RKO (cell line): ENCODE data around the gene NSG1.

Experiments
- DNase-seq: peaks from one replicate; pipeline ENCODE4 v3.0.0-alpha.2; 2016; ENCODE audit warnings: low spot score

NSG1 gene

GRCh38 chr4:4396628-4397440, 9.9 kb downstream of the NSG1 start:
- DNase-seq: no peak

- no peak for DNase-seq
These were observed 10.5 kb downstream of the NSG1 start for GRCh38 chr4:4397441-4397819.

DNA sequence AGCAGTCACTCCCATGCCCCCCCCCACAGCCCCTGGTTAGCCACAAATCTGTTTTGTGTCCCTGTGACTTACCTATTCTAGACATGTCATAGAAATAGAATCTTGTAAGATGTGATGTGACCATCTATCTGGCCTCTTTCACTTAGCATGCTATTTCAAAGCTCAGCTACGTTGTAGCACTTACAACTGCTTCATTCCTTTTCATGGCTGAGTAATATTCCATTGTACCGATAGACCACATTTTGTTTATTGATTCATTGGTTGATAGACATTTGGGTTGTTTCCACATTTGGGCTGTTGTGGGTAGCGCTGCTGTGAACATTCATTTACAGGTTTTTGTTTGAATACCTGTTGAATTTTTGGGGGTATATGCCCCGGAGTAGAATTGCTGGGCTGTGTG, 11.5 kb downstream of the NSG1 start:
- no peak for DNase-seq

GRCh38 chr4:4401036-4401435, 14.1 kb downstream of the NSG1 start:
- no peak for DNase-seq

GRCh38 chr4:4402966-4403365, 16.1 kb downstream of the NSG1 start:
- no peak for DNase-seq

DNA sequence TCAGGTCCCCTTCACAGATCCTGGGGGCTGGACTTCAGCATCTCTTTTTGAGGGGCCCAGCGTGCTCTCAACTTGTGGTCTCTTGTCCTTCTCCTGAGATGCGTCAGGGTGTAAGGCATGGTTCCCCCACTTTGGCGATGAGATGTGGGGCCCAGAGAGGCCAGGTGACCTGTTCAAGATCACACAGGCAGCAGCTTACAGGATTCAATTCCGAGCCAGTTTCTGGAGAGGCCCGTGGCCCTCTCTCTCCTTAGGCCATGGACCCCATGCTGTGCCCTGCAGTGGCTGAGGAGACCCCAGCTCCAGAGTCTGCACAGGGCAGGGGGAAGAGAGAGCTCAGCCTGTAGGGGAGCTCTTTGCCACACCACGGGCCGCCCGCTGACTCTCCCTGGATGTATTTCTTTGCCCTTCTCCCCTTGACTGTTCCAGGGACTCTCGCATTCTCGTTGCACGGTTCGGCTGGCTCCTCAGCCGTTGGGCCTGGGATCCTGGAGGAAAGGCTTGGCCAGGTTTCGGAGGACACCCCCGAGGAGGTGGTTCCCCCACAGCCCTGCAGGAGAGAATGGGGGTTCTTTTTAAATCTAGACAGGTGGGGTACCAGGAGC, 18.6 kb downstream of the NSG1 start:
- DNase-seq: no peak

- no peak for DNase-seq
These were observed 19.8 kb downstream of the NSG1 start for GRCh38 chr4:4406455-4407298.

GRCh38 chr4:4407299-4408131, 20.6 kb downstream of the NSG1 start:
- DNase-seq: no peak

DNA sequence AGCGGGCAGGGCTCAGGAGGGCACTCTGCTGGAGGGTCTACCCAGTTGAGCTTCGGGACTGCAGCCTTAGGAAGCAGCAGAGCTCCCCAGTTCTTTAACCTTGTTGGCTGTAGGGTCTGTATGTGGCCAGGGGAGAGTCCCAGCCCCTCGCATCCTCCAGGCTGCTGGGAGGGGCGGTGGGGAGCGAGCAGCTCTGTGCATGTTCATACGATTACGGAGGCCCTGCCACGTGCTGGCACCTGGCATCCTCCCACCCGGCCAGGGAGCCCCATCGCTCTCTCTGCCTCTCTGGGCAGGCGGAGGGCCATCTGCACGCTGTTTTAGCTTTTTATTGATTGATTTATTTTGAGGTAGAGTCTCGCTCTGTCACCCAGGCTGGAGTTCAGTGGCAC, 21.2 kb downstream of the NSG1 start:
- DNase-seq: no peak

DNA sequence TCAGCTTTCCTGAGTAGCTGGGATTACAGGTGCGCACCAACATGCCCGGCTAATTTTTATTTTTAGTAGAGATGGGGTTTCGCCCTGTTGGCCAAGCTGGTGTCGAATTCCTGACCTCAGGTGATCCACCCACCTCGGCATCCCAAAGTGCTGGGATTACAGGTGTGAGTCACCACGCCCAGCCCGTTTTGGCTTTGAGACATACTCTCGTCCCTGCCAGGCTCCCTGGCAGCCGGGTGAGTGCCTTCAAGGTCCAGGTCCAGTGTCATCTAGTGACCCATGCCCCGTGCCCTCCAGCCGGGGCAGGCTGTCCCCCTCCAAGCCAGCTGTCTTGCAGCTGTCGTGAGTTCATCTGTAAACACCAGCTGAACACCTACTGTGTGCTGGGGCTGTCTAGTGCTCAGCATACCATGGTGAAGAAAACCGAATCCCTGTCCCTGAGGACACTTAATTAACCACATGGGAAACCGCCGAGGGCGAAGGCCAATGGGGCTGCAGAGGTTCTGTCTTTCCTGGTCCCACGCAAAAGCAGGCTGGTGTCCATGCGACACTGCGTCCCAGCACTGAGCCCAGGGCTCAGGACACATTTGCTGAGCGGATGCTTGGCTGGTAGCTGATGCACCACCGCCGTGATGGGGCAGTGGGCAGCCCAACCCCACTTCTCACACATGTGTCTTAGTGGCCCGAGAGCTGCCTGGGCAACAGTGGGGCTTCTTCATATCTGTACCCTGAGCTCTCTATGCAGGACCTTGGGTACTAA, 21.9 kb downstream of the NSG1 start:
- DNase-seq: no peak

DNA sequence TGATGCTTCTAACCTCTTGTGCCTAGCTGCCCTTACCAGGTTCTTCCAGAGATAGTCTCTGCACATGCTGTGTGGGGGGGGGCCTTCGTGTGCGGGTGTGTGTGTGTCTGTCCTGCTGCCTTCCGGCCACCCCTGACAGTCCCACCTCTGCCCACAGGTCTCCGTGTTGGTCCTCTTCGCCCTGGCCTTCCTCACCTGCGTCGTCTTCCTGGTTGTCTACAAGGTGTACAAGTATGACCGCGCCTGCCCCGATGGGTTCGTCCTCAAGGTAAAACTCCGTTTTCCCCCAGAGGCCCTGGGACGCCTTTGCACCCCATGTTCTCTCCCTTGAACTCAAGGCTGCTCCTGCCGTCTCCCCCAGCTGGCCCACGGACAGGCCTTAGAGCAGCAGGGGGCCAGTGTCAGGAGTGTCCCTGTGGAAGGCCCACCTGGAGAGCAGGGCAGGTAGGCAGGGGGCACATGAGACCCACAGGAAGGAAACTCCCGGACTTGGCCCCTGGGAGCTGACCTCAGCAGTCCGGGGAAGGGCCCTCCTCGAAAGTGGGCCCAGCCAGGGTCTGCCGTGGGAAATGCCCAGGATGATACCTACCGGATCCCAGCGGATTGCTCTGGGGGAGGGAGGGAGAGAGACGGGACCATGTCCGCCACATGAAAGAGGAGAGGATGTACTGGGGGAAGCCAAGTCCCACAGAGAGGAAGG, 22.7 kb downstream of the NSG1 start:
- DNase-seq: no peak

DNA sequence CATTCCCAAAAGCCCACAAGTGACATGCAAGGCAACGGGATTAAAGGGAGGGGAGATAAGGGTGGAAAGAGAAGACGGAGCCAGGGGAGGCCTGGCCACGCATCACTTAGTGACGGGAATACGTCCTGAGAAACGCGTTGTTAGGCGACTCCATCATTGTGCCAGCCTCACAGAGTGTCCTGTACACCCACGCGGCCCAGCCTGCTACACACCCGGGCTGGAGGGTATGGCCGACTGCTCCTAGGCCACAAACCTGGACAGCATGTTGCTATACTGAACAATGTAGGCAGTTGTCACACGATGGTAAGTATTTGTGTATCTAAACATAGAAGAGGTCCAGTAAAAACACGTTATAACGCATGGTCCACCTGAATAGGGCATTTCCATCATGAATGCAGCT, 23.4 kb downstream of the NSG1 start:
- DNase-seq: no peak

DNA sequence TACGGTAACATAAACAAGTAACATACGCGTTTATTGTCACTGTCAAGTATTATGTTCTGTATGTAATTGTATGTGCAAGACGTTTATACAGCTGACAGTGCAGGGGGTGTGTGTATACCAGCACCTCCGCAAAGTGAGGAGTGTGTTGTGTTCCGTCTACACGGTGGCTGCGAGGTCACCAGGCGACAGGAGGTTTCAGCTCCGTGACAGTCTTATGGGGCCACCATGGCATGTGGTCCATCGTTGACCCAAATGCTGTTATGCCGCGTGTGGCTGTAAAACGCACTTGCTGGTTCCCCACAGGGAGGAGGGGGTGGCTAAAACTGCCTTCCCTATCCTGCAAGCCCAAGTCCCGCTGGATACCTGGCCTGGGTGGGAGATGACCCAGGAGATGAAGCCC, 25.0 kb downstream of the NSG1 start:
- no peak for DNase-seq

DNA sequence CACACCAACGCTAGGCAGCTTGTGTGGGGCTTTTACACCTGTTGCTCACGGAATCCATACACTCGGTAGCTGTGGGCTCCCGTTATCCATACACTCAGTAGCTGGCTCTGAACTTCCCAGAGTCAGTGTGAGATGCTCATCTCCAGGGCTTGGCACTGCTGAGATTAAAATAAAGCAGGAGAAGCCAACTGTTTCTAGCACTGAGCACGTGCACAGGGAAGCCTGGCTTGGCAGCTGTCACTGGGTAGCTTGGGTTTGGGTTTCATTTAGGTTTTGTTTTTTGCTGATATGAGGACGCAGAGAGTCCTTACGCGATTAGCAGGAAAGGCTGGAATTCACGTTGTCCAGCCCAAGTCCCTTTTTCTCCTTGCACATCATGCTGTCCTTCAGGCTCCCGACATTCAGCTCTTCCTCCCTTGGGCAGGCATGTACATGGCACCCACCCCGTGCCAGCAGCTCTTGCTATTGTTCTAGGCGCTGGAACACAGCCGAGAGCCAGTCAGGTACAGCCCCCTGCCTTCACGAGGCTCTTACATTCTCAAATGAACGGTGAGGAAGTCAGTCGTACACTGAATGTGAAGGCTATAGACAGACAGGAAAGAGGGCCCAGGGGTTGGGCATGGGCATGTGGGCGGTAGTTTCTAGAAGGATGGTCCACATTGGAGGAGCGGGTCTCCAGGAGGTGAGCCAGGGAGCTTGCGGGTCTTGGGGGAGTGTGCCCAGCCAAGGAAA, 25.9 kb downstream of the NSG1 start:
- no peak for DNase-seq

DNA sequence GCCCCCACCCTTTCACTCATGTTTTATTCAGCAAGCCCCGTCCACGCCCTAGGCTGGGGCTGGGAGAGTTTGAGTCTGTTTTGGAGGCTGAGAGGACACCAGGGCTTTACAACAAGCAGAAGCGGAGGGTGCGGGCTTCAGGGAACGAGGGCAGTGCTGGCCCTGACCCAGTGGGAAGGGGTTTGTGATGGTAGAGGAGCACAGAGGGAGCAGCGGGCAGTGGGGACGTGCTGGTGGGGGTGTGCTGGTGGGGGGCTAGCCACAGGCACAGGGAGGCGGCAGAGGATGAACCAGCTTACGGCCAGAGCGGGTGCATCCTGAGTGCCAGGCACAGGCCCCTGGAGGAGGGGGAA, 26.4 kb downstream of the NSG1 start:
- DNase-seq: no peak

- DNase-seq: no peak
These were observed 26.9 kb downstream of the NSG1 start for GRCh38 chr4:4413806-4414205.

- no peak for DNase-seq
These were observed 28.4 kb downstream of the NSG1 start for GRCh38 chr4:4415107-4415805.

DNA sequence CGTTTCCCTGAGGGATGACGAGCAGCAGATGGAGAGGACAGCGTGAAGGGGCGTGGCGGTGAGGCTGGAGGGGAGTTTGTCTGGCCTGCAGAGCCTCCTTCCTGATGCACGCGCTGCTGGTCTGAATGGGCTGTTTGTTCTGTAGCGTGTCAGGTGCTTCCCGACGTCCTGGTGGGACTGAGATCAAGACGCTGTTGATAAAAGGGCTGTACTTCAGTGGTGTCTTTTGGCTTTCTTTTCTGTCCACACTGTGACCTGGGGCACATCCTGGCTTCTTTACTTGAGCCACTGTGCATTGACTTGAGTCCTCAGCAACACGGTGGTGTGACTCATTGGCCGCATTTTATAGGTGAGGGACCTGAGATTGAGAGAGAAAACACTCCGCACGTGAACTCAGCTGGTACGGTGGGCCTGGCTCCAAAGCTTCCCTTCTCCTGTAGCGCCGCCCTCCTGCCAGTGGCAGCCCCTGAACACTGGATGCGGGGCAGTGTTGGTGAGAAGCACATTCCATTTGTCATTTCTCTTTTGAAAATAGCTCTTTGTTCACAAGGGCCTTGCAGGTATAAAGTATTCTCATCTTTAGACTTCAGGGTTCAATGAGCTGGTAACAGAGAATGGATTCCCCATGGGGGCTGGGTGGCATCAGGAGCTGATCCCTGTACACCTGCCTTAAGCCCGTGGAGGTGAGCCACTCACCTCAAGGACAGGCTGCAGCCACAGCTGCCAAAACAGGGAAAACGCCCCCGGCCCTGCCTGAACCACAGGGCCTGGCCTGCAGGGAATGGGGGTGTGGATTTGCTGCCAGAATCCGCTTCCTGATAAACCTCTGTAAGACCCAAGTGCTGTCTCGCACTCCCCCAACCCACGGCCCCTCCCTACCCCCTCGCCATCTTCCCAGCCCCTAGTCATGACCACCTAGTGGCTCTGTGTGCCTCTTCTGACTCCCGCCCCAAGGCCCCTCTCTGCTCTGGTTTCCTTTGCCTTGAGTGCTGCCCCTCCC, 29.2 kb downstream of the NSG1 start:
- no peak for DNase-seq
